Measurements from ENCODE around the gene OAF.

- no peak for TF ChIP-seq POLR2AphosphoS5 (IDR thresholded peaks at IDR 0.05; ENCODE audit: low read depth, low read length)
- no peak for TF ChIP-seq EZH2 (IDR thresholded peaks at IDR 0.05)
- no peak for TF ChIP-seq CTCF (IDR thresholded peaks at IDR 0.05 in 2 of 3, conservative IDR thresholded peaks at IDR 0.05 in 1 of 3; ENCODE audit: borderline replicate concordance in 1 of 3, insufficient read depth in 1 of 3, low read depth in 2 of 3, low read length in 2 of 3)
- no peak for TF ChIP-seq POLR2A (IDR thresholded peaks at IDR 0.05; ENCODE audit: borderline replicate concordance, extremely low read depth, insufficient read depth, insufficient read length)
- TF ChIP-seq CEBPB (IDR thresholded peaks at IDR 0.05; ENCODE audit: low read depth), result no peak
- no peak for TF ChIP-seq MAX (IDR thresholded peaks at IDR 0.05)
- no peak for TF ChIP-seq ATF3 (IDR thresholded peaks at IDR 0.05)
- no peak for TF ChIP-seq FOSL1 (IDR thresholded peaks at IDR 0.05; ENCODE audit: low read depth)
- TF ChIP-seq EZH2phosphoT487 (IDR thresholded peaks at IDR 0.05; ENCODE audit: borderline replicate concordance), result no peak
- TF ChIP-seq REST (IDR thresholded peaks at IDR 0.05; ENCODE audit: low read depth), result no peak
- no peak for TF ChIP-seq CBX3 (IDR thresholded peaks at IDR 0.05; ENCODE audit: low read depth)
Measured at GRCh38 chr11:120256178-120256577, 45.3 kb downstream of the OAF start.

Data from HCT116 (cell line).